ENCODE data around the gene OCA2.
"Not testable (repeated sequence)": the region's sequence is repeated elsewhere in the genome, so short reads cannot be mapped to it uniquely, and the experiment has no call there.

Gene OCA2

DNA sequence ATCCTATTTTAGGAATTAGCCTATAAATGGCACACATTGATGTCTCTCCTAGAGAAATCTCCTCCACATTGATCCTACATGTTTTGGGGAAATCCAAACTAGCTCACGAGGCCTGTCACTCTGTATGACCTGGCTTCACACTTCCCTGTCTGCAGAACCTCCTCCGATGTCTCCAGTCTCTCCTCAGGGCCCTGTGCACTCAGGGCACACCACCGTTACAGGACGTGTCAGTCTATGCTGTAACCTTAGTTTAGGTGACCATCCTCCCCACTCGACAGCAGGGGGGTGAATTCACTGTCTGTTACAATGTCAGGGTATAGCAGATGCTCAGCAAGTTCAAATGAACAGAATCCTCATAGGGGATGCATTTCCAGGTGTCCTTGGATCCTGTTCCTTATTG, 249.1 kb downstream of the OCA2 start:
- DNase-seq (ENCODE audit: low read depth, low spot score): no peak

DNA sequence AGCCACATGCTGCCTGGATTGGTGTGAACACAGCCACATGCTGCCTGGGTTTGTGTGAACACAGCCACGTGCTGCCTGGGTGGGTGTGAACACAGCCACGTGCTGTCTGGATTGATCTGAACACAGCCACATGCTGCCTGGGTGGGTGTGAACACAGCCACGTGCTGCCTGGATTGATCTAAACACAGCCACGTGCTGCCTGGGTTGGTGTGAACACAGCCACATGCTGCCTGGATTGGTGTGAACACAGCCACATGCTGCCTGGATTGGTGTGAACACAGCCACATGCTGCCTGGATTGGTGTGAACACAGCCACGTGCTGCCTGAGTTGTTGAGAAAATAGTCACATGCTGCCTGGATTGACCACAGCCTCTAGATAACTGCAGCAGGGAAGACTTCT, 250.2 kb downstream of the OCA2 start:
- not testable (repeated sequence) for DNase-seq (ENCODE audit: low read depth, low spot score)

- no peak for DNase-seq (ENCODE audit: low read depth, low spot score)
Observed at GRCh38 chr15:27847775-27848710, 251.1 kb downstream of the OCA2 start.

GRCh38 chr15:27846722-27847395, 252.3 kb downstream of the OCA2 start:
- DNase-seq (ENCODE audit: low read depth, low spot score): no peak

- DNase-seq (ENCODE audit: low read depth, low spot score): no peak
Observed at GRCh38 chr15:27845535-27846369, 253.4 kb downstream of the OCA2 start.

DNA sequence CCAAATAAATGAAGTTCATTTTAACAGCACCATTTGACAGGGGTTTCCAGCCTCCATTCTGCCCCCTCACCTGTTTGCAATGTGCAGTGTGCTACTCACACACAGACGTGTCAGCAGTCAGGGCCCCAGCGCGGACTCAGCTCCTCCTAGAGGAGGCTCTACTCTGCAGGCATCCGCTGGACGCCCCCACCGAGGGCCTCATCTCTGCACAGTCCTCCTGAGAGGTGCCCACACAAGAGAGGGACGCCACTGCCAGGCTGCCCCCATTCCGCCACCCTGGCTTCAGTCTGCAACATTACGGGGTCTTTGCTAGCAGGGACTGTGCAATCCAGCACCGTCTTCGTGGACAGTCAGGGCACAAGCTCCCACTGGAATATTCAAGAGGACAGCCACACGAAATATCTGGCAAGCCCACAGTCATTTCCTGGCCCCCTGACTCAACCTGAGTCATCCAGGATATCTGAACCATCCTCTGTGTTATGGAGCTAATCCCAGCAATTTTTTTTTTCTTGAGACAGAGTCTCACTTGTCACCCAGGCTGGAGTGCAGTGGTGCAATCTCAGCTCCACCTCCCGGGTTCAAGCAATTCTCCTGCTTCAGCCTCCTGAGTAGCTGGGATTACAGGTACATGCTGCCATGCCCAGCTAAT, 255.0 kb downstream of the OCA2 start:
- no peak for DNase-seq (ENCODE audit: low read depth, low spot score)

- no peak for DNase-seq (ENCODE audit: low read depth, low spot score)
Observed at GRCh38 chr15:27843146-27843545, 256.0 kb downstream of the OCA2 start.

- DNase-seq (ENCODE audit: low read depth, low spot score): no peak
Observed at GRCh38 chr15:27842526-27842925, 256.6 kb downstream of the OCA2 start.

GRCh38 chr15:27835233-27835939, 263.7 kb downstream of the OCA2 start:
- no peak for DNase-seq (ENCODE audit: low read depth, low spot score)

GRCh38 chr15:27834684-27835083, 264.4 kb downstream of the OCA2 start:
- DNase-seq (ENCODE audit: low read depth, low spot score): no peak

DNA sequence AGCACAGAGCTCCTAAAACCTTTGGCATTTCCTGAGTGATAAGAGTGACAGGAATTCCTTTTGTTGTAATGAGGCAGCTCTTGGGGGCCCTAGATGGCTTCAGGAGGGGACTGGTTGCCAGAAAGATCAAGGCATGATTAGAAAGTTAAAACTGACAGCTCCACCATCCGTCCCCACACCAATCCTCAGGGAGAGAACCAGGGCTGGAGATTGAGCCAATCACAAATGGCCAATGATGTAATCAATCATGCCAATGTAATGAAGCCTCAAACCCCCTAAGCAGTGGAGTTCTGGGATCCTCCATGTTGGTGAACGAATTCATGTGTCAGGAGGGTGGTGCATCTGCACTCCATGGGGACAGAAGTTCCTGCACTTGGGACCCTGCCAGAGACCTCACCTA, 265.1 kb downstream of the OCA2 start:
- no peak for DNase-seq (ENCODE audit: low read depth, low spot score)

- no peak for DNase-seq (ENCODE audit: low read depth, low spot score)
Observed at GRCh38 chr15:27833178-27833577, 265.9 kb downstream of the OCA2 start.

- no peak for DNase-seq (ENCODE audit: low read depth, low spot score)
Observed at GRCh38 chr15:27832237-27832596, 266.9 kb downstream of the OCA2 start.

DNA sequence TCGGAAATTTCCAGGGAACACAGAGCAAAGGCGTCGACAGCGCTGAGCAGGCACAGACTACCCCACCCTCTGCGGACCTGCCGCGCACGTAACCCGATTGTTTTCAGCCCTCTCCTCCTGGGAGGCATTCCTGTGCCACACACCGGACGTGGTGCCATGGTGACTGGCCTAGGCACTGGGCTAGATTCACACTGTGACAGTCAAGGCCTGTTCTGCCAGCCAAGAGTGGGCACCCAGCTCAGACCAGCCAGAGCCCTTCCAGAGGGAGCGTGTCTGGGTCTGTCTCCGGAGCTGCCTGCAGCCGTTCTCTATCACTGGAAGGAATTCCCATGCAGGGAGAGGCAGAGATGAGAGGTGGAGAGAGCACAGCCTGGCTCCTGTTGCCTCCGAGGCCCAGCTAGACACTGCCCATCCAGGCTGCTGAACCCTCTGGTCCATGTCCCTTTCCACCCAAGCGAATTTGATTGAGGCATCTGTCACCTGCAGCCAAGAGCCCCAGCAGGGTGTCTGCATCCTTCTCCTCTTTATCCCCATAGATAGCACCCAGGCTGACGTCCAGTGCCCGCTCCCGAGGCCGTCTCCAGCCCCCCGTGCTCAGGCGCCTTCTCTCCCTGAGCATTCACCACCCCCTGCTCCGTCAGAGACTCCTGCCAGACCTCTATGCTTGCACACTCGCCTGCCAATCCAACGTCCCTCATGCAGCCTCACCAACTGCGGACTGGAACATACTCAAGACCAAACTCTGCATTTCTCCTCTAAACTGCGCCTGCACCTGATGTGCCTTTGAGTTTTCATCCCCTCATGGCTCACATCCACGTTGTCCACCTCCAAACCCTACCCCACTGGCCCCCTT, 267.5 kb downstream of the OCA2 start:
- no peak for DNase-seq (ENCODE audit: low read depth, low spot score)

DNA sequence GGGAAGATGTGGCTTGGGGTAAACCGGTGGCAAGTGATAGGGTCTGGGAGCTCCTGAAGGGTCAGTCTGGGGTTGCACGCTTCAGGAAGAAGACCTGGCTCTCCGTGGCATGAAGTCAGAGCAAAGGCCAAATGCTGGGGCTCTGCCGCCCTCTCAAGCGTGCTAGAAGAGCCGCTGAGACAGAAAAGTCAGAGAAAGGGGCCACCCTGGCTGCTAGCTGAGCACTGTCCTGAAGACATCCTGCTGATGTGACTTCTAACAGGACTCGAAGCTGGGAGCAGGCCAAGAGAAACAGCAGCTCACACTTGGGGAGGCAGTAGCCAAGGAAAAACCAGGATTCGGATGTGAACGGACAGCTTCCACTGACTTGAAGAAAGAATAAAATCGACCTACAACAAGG, 270.4 kb downstream of the OCA2 start:
- DNase-seq (ENCODE audit: low read depth, low spot score): no peak

DNA sequence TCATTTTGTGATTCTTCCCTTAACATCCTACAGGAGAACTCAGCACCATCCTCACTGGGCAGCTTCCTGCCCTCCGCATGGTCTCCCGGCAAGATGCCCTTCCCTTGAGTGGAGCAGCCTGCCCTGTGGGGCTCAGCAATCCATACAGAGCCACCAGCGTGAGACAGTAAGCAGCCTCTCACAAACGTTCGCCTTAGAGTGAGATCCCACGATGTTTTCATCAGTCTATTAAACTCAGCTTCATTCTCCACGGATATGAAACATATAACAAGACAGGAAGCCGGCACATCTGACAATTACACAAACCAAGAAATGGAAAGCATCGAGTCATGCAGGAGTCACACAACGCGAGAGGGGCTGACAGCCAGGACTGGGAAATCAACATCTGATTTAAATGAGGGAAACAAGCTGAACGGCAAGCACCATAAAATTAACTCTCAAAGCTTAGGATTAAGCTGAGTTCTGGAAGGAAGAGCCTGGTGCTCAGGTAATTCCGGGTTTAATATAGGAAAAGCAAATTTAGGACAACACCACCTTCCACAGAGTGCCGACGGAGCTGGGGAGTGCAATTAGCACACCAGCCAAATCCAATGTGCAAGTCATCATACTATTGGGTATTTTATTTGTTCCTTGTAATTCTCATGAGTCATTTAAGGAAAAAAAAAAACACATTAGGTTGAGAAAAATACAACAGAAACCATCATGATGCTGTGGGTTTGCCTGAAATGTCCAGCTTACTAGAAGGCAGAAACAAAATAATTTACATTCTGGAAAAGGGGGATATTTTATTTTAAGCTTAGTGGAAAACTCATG, 272.0 kb downstream of the OCA2 start:
- DNase-seq (ENCODE audit: low read depth, low spot score): no peak

DNA sequence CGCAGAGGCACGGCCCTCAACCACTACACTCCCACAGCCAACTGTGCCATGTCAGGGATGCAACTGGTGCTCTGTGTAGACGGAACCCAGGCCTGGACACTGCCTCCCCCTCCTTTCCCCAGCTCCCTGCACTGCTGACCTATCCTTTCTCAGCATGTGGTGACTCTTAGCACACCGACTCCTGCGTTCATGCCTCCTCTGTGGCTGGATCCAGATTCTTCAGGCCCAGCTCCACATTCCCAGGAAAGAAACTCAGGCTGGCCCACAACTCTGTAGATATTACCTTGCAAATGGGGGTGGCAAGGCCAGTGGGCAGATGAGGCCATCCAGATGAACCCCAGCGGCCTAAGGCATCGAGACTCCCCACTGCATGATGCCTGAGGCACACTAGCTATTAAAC, 272.7 kb downstream of the OCA2 start:
- no peak for DNase-seq (ENCODE audit: low read depth, low spot score)

- no peak for DNase-seq (ENCODE audit: low read depth, low spot score)
Observed at GRCh38 chr15:27824841-27825422, 274.2 kb downstream of the OCA2 start.

DNA sequence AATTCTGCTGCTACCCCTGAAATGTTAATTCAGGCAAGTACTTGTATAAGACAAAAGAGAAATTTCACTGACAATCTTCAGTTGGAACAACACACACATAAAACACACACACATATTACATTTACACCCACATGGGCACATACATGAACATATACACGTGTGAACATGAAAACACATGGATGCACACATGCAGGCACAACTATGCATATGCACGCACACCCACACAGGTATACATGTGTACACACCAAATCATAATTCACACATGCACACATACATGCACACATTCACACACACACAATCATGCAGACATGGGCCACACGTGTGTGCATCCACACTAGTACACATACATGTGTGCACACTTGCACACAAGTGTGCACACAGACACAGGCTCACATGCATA, 277.8 kb downstream of the OCA2 start:
- DNase-seq (ENCODE audit: low read depth, low spot score): no peak

All from iPS DF 19.7 (cell line).